Neuronal stem cell (in vitro differentiated cells): ENCODE results near the gene RAPGEF5.
A peak's percentile ranks its signal among the peaks of the same experiment; 100 is the strongest.

Experiments used
- DNase-seq: peaks from one replicate; pipeline ENCODE4 v3.0.0-alpha.2; 2013; ENCODE audit warnings: low spot score
- H2AFZ ChIP-seq: one replicate; pipeline ENCODE4 v1.6.1; 2013; ENCODE audit warnings: mild to moderate bottlenecking, low read length, inconsistent platforms
- H2AK5ac ChIP-seq: 2 replicates; pipeline ENCODE4 v1.6.1; 2013; ENCODE audit warnings: low read depth, mild to moderate bottlenecking, inconsistent platforms, low read length, moderate library complexity, mixed read lengths
- H2BK120ac ChIP-seq: 2 replicates; pipeline ENCODE4 v1.6.1; 2013; ENCODE audit warnings: low read depth, mild to moderate bottlenecking, inconsistent platforms, low read length, moderate library complexity, mixed read lengths
- H2BK12ac ChIP-seq: one replicate; pipeline ENCODE4 v1.6.1; 2013; ENCODE audit warnings: low read length, inconsistent platforms
- H2BK15ac ChIP-seq: 2 replicates; pipeline ENCODE4 v1.6.1; 2013; ENCODE audit warnings: mild to moderate bottlenecking, low read length, inconsistent platforms, mixed read lengths
- H2BK5ac ChIP-seq: one replicate; pipeline ENCODE4 v1.6.1; 2013; ENCODE audit warnings: inconsistent platforms, mild to moderate bottlenecking, low read length, moderate library complexity
- H3K14ac ChIP-seq: one replicate; pipeline ENCODE4 v1.6.1; 2013; ENCODE audit warnings: low read length, inconsistent platforms
- H3K18ac ChIP-seq: 2 replicates; pipeline ENCODE4 v1.6.1; 2013; ENCODE audit warnings: low read length, inconsistent platforms
- H3K23ac ChIP-seq: 2 replicates; pipeline ENCODE4 v1.6.1; 2013; ENCODE audit warnings: low read depth, mild to moderate bottlenecking, mixed read lengths, low read length, inconsistent platforms; ENCODE audit not compliant: poor library complexity
- H3K27ac ChIP-seq: replicated peaks from 3 replicates; pipeline ENCODE4 v1.5.1; 2013; ENCODE audit warnings: low read length, inconsistent platforms
- H3K27me3 ChIP-seq, 3 experiments: 2 replicates each; pipeline ENCODE4 v1.6.1; 2013; ENCODE audit warnings: low read length in 3 of 3, mild to moderate bottlenecking in 2 of 3, inconsistent platforms in 1 of 3, low read depth in 1 of 3, mixed read lengths in 1 of 3, moderate library complexity in 1 of 3; ENCODE audit not compliant: control insufficient read depth in 3 of 3, insufficient read depth in 3 of 3
- H3K36me3 ChIP-seq, 2 donors: replicated peaks in 1 of 2; 2 replicates each; pipeline ENCODE4 v1.6.1; 2013; ENCODE audit warnings: low read length in 2 of 2; ENCODE audit not compliant: control insufficient read depth in 2 of 2, insufficient read depth in 2 of 2
- H3K4ac ChIP-seq: 2 replicates; pipeline ENCODE4 v1.6.1; 2013; ENCODE audit warnings: inconsistent platforms, mild to moderate bottlenecking, low read length, moderate library complexity
- H3K4me1 ChIP-seq, 2 donors: 1 replicate in 1 of 2; 2 replicates in 1 of 2; pipeline ENCODE4 v1.6.1; 2013; ENCODE audit warnings: low read length in 2 of 2, low read depth in 1 of 2; ENCODE audit not compliant: control insufficient read depth in 2 of 2, insufficient read depth in 1 of 2
- H3K4me2 ChIP-seq: one replicate; pipeline ENCODE4 v1.6.1; 2013; ENCODE audit warnings: mild to moderate bottlenecking, low read length, inconsistent platforms; ENCODE audit not compliant: insufficient read depth, poor library complexity, severe bottlenecking
- H3K4me3 ChIP-seq, 2 donors: 2 replicates each; pipeline ENCODE4 v1.5.1; 2013; ENCODE audit warnings: low read length in 2 of 2, mild to moderate bottlenecking in 2 of 2, inconsistent platforms in 1 of 2, moderate library complexity in 1 of 2
- H3K79me1 ChIP-seq: one replicate; pipeline ENCODE4 v1.6.1; 2013; ENCODE audit warnings: low read depth, mild to moderate bottlenecking, inconsistent platforms, low read length, moderate library complexity
- H3K9ac ChIP-seq: one replicate; pipeline ENCODE4 v1.6.1; 2013; ENCODE audit warnings: mild to moderate bottlenecking, low read depth, low read length, inconsistent platforms; ENCODE audit not compliant: poor library complexity
- H3K9me3 ChIP-seq, 2 donors: replicated peaks in 1 of 2; 2 replicates each; pipeline versions ENCODE3 to v1.6.1; 2013; ENCODE audit warnings: low read length in 2 of 2, mild to moderate bottlenecking in 2 of 2, inconsistent platforms in 1 of 2, low read depth in 1 of 2, mixed read lengths in 1 of 2, moderate library complexity in 1 of 2; ENCODE audit not compliant: control insufficient read depth in 2 of 2, insufficient read depth in 1 of 2
- H4K8ac ChIP-seq: one replicate; pipeline ENCODE4 v1.6.1; 2013; ENCODE audit warnings: low read depth, mild to moderate bottlenecking, inconsistent platforms, low read length, moderate library complexity
- H4K91ac ChIP-seq: one replicate; pipeline ENCODE4 v1.6.1; 2013; ENCODE audit warnings: low read length, low read depth, mild to moderate bottlenecking, inconsistent platforms; ENCODE audit not compliant: poor library complexity
- WGBS, 2 donors: extraction: QIAGEN DNeasy Blood & Tissue Kit; methylation state at CpG; one replicate each; pipeline ENCODE4 v1.1.7; 2013; ENCODE audit warnings: missing lambda C conversion rate in 2 of 2, mixed read lengths in 1 of 2; ENCODE audit not compliant: insufficient read length in 2 of 2, insufficient replicate concordance in 1 of 2; ENCODE audit errors: extremely low coverage in 2 of 2; 5-methylcytosine and 5-hydroxymethylcytosine counted together

RAPGEF5 gene

GRCh38 chr7:22286436-22286835, 70.5 kb downstream of the RAPGEF5 start:
- Histone ChIP-seq H3K79me1 (no peaks in the 10 kb centered on the region), H2AFZ (peak overlapping the region; percentile 47), H2BK5ac (no peak overlapping the region), H2BK12ac (no peak overlapping the region), H3K27ac (no peak overlapping the region), H3K18ac (no peak overlapping the region), H3K27me3 (no peaks in the 10 kb centered on the region), H3K9me3 (no peaks in the 10 kb centered on the region), H3K9ac (no peak overlapping the region), H4K91ac (no peak overlapping the region), H4K8ac (no peak overlapping the region), H3K4ac (no peak overlapping the region), H2BK15ac (no peak overlapping the region), H2AK5ac (no peak overlapping the region), H3K4me2 (no peak overlapping the region), H3K4me1 (no peaks in the 10 kb centered on the region), H2BK120ac (no peak overlapping the region), H3K14ac (no peak overlapping the region), H3K23ac (no peak overlapping the region), H3K36me3 (no peaks in the 10 kb centered on the region), H3K4me3 (no peak overlapping the region)
- WGBS, 2 donors = no CpG with 5 or more reads among the region's 2 CpGs
- DNase-seq = no peak

GRCh38 chr7:22281481-22281880, 75.5 kb downstream of the RAPGEF5 start:
- no peaks in the 10 kb centered on the region for H3K27me3 ChIP-seq
- H3K23ac ChIP-seq = no peak overlapping the region
- WGBS, 2 donors = no CpG with 5 or more reads among the region's 2 CpGs
- no peak overlapping the region for H4K91ac ChIP-seq
- no peak for DNase-seq
- H3K36me3 ChIP-seq = no peaks in the 10 kb centered on the region
- H2AFZ ChIP-seq = no peak overlapping the region
- no peak overlapping the region for H2BK120ac ChIP-seq
- H2BK5ac ChIP-seq = no peak overlapping the region
- no peak overlapping the region for H2BK15ac ChIP-seq
- H3K18ac ChIP-seq = no peak overlapping the region
- H3K14ac ChIP-seq = no peak overlapping the region
- H3K9ac ChIP-seq = no peak overlapping the region
- no peak overlapping the region for H3K4me3 ChIP-seq
- no peak overlapping the region for H3K27ac ChIP-seq
- H3K4ac ChIP-seq = no peak overlapping the region
- H2BK12ac ChIP-seq = no peak overlapping the region
- H3K79me1 ChIP-seq = no peaks in the 10 kb centered on the region
- H3K4me2 ChIP-seq = no peak overlapping the region
- H2AK5ac ChIP-seq = no peak overlapping the region
- no peaks in the 10 kb centered on the region for H3K9me3 ChIP-seq
- no peak overlapping the region for H4K8ac ChIP-seq
- H3K4me1 ChIP-seq = no peaks in the 10 kb centered on the region

DNA sequence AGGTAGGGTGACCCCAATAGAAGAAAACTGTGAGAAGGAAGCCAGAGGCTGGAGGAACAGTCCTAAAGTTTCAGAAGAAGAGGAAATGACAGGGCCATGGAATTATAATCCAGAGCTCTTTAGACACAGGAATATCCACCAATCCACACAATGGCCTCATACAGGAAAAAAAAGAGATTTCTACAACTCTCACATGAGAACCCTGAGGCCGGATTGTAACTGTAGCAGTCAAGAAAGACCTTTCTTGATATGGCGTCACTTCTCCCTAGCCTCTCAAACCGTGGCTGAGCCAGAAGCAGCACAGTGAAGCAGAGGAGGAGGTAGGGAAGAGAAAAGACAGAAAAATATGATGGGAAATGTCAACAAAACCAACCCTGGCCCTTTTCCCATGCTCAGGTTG, 76.9 kb downstream of the RAPGEF5 start:
- Histone ChIP-seq H2BK120ac (no peak overlapping the region), H3K27ac (no peak overlapping the region), H2AK5ac (no peak overlapping the region), H3K4me3 (no peak overlapping the region), H4K91ac (no peak overlapping the region), H3K14ac (no peak overlapping the region), H3K4me2 (no peak overlapping the region), H2BK15ac (no peak overlapping the region), H4K8ac (no peak overlapping the region), H3K23ac (no peak overlapping the region), H3K18ac (no peak overlapping the region), H3K36me3 (no peaks in the 10 kb centered on the region), H2BK12ac (no peak overlapping the region), H3K9me3 (no peaks in the 10 kb centered on the region), H3K4ac (no peak overlapping the region), H3K4me1 (no peaks in the 10 kb centered on the region), H3K9ac (no peak overlapping the region), H3K79me1 (no peaks in the 10 kb centered on the region), H3K27me3 (no peaks in the 10 kb centered on the region), H2AFZ (no peak overlapping the region), H2BK5ac (no peak overlapping the region)
- no CpG with 5 or more reads among the region's 3 CpGs for WGBS, 2 donors
- no peak for DNase-seq

DNA sequence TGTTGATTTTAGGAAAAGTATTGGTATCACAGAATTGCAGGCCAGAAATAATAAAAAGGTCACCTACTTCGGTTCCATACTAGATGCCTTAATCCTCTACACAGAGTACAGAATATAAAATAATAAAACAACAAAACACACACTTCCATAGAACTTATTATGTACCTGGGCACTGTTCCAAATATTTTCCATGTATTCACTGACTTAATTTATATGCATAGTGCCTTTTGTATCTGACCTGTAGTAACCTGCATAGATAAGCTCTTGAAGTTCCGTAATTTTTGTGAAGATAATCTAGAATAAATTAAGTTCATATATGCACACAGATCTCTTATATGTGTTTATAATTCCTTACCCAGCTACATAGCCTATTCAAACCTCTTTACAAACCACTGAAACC, 78.3 kb downstream of the RAPGEF5 start:
- Histone ChIP-seq H2AFZ (no peak overlapping the region), H3K4me1 (no peaks in the 10 kb centered on the region), H3K9me3 (no peaks in the 10 kb centered on the region), H3K36me3 (no peaks in the 10 kb centered on the region), H2BK12ac (no peak overlapping the region), H4K91ac (no peak overlapping the region), H3K14ac (no peak overlapping the region), H3K4me3 (no peak overlapping the region), H3K9ac (no peak overlapping the region), H3K27ac (no peak overlapping the region), H4K8ac (no peak overlapping the region), H2BK5ac (no peak overlapping the region), H2BK120ac (no peak overlapping the region), H3K27me3 (no peaks in the 10 kb centered on the region), H3K18ac (no peak overlapping the region), H3K79me1 (no peaks in the 10 kb centered on the region), H3K4ac (no peak overlapping the region), H3K4me2 (no peak overlapping the region), H2BK15ac (no peak overlapping the region), H2AK5ac (no peak overlapping the region), H3K23ac (no peak overlapping the region)
- no CpG with 5 or more reads among the region's 2 CpGs for WGBS, 2 donors
- no peak for DNase-seq
